GM21619 (cell line): Measurements from ENCODE around the gene NFKB2.

Experiments used
- ATAC-seq: cut with Tn5 transposase; IDR thresholded peaks from one replicate; pipeline ENCODE4 v1.9.1; 2021; ENCODE audit not compliant: unreplicated experiment

NFKB2 gene

DNA sequence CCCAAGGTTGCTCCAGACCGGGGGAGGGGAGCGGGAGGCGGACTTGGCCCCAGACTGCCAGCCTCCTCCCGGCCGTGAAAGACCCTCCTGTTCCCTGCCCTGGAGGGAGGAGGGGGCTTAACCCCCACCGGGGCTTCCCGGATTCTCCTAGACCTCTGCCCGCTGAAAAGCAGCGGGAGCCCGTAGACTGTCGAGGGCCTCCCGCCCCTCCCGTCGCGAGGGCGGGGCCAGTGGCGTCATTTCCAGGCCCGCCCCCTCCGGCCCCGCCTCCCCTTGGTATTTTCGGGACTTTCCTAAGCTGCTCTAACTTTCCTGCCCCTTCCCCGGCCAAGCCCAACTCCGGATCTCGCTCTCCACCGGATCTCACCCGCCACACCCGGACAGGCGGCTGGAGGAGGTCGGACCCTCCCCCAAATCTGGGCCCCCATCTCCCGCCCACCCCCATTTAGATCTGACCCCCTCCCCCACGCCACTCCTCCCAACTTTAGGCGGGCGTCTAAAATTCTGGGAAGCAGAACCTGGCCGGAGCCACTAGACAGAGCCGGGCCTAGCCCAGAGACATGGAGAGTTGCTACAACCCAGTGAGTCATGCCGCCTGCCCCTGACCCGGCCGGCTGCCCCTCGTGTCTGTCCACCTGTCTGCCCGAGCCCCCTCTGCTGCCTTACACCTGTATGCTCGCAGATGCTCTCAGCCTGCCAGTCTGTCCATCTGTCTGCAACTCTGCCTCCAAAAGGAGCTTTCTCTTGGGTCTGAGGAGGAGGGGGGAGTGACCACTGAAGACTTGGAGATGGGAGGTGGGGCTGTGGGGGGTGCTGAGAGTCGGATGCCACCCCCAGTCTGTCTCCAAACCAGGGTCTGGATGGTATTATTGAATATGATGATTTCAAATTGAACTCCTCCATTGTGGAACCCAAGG, at the start of gene NFKB2:
Gene NFKB2 (plus strand): TSS at position 306 of the 917 bp plus-strand sequence. CDS start 255 bp downstream, at position 561.
- ATAC-seq, result peak; percentile 24

DNA sequence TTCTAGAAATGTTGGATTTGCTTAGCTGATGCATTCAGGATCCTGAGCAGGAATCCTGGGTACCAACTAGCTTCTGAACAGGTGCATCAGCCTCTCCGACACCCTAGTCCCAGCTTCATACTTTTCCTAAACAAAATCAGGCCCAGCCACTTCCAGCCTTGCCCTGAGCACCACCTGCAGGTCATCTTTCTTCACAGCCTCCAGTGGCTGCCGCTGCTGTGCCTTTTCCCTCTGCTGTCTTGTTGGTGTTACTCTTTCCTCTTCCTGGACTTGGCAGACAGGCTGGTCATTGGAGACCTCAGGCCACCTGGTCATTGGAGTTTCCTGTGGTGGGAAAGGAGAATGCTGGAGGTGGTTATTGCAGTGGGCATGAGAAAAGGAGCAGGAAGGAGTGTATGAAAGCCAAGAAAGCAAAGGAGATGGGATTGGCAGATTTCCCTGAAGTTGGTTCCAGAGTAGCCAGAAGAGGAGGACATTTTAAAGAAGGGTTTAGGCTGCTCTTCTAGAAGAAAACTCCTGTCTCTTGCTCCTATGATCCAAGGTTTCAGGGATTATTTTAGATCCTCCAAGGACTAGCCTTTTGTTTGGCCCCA, 48.2 kb upstream of the NFKB2 start:
- ATAC-seq, result no peak

GRCh38 chr10:102352066-102352715, 43.3 kb upstream of the NFKB2 start:
- ATAC-seq, result no peak

DNA sequence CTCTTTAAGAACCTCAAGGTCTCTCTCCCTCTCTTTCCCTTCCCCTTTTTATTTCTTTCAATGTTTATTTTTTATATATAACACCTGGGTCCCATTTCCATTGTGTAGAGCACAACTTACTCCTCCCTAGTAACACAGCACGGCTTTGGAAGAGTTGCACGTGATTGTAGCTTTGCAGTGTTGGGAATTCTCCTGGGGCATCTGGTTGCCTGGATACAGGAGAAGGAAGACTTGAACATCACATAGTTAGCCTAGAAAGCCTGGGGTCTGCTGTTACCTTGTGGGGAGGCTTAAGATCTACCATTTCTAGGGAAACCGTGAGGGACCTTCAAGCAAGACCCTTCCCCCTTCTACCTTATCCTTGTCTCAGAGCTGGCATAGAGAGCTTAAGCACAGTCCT, 41.1 kb upstream of the NFKB2 start:
- no peak for ATAC-seq

DNA sequence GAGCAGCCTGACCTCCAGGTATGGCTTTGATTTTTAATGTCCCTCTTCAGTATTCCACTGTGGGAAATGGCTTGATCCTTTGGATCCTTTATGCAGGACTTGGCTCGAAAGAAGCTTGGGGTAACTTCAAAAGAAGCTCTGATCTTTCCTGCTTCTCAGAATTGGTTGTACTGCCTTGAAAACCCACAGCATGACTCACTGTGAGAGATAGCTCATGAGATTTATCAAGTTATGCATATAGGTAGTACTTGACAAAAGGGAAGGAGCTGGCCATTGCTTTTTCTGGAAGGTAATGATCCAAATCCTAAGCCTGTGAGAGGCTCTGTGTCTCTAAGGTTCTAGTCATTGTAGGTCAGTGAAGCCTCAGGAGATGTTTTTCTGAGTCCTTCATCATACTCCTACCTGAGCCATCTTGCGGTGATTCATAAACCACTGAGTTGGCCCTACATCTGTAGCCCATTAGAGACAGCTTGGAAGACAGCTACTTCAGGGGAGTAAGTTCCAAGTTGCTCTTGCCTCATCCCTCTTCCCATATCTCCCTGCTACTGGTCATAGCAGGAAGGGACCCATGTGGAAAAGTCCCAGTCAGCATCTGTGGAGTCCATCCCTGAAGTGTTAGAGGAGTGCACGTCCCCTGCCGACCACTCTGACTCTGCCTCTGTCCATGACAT, 36.7 kb upstream of the NFKB2 start:
- ATAC-seq, result no peak

GRCh38 chr10:102367441-102367840, 28.1 kb upstream of the NFKB2 start:
- ATAC-seq, result no peak

DNA sequence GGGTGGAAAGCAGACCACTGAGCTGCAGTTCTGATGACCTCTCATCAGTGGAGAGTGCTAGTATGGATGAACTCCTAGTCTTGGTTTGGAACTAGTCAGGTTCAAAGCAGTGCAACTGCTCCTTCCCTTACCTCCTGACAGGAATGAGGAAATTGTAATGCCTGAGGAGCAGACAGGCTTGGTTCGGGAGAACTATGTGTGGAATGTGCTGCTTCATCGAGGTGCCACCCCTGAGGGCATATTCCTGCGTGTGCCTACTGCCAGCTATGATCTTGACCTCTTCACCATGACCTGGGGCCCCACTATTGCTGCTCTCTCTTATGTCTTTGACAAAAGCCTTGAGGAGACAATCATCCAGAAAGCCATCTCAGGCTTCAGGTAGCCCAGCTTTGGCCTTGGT, 27.4 kb upstream of the NFKB2 start:
- no peak for ATAC-seq

- ATAC-seq, result no peak
Measured at GRCh38 chr10:102371295-102371694, 24.2 kb upstream of the NFKB2 start.

GRCh38 chr10:102375250-102375649, 20.3 kb upstream of the NFKB2 start:
- ATAC-seq, result no peak

DNA sequence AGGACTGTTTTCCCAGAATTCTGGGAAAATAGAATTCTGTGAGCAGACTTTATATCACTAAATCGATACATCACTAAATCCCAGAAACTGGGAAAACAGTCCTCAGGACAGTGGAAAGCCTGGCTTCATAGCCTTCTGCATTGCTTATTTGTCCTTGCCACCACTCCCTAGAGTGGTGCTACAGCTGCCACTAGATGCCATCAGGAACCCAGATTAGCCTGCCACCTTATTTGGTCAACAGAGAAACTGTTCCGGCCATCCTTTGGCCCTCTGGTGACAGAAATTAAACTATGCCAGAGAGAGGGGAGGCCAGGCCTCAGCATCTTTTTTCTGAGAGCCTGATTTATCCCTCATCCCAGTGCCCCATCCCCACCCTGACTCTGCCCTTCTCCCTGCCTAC, 19.6 kb upstream of the NFKB2 start:
- no peak for ATAC-seq

GRCh38 chr10:102376901-102377300, 18.6 kb upstream of the NFKB2 start:
- no peak for ATAC-seq

DNA sequence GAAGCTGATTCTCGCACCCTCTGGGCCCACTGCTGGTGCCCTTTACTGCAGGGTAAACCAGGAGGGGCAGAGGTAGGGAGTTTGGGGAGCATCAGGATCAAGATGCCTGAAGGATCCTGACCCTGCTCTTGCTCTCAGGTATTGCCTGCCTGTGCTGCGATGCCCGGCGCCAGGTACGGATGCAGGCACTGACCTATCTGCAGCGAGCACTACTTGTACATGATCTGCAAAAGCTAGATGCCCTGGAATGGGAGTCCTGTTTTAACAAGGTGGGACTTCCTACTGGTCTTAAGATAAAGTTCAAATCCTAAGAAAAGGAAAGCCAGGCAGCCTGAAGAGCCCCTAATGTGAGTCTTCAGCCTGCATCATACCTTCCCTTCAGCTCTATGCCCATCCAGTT, 16.1 kb upstream of the NFKB2 start:
- ATAC-seq, result no peak

DNA sequence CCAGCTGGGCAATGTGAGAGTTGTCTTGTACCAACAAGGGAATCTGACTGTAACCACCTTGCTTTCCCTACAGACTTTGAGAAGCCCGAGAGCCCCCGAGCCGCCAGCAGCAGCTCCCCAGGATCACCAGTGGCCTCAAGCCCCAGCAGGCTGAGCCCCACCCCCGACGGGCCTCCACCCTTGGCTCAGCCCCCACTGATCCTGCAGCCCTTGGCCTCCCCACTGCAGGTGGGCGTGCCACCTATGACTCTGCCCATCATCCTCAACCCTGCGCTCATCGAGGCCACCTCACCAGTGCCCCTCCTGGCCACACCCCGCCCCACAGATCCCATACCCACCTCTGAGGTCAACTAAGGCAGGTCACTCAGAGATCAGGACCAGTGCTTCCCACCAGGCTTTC, 13.5 kb upstream of the NFKB2 start:
- no peak for ATAC-seq

DNA sequence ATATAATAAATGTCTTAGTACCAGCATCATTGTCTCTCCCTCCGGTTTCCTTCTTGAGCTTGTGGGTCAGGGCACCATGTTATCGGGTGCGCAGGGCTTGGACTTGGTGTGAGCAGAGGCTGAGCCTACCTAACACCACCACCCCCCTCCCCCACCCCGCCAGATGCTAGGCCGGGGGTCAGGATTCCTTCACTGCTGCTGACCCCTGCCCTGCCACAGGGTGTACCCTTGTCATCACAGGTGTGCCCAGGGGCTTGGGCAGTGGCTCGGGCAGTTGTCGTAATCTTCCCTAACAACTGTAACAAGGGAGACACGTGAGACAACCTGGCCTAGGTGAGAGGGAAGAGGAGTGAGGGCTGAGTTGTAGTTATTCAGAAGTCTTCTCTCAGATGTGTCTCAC, 12.6 kb upstream of the NFKB2 start:
- no peak for ATAC-seq

DNA sequence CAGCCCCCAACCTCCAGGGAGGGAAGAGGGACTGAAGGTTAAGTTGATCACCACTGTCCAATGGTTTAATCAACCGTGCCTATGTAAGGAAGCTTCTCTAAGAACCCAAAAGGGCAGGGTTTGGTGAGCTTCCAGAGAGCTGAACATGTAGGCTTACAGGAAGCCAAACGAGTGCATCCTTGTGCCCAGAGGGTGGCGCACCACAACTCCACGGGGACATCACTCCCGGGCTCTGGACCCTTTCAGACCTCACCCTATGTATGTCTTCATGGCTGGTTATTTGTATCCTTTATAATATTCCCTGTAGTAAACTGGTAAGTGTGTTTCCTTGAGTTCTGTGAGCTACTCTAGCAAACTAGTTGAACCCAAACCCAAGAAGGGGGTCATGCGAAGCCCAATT, 11.5 kb upstream of the NFKB2 start:
- ATAC-seq, result no peak

GRCh38 chr10:102384606-102385429, 10.7 kb upstream of the NFKB2 start:
- no peak for ATAC-seq

DNA sequence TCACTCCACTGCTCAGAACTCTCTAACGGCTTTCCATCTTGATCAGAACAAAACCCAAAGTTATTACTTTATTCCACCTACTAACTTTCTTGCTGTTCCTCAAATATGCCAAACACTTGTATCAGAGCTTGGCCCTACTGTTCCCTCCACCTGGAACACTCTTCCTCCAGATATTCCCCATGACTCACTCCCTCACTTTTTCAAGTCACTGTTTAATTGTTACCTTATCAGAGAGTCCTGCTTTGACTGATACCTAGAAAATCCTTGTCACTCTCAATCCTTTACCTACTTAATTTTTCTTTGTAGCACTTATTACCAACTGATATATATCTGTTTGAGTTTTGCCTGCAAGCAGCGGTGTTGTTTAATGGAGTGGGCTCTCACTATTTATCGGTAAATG, 5.6 kb upstream of the NFKB2 start:
- ATAC-seq, result no peak

DNA sequence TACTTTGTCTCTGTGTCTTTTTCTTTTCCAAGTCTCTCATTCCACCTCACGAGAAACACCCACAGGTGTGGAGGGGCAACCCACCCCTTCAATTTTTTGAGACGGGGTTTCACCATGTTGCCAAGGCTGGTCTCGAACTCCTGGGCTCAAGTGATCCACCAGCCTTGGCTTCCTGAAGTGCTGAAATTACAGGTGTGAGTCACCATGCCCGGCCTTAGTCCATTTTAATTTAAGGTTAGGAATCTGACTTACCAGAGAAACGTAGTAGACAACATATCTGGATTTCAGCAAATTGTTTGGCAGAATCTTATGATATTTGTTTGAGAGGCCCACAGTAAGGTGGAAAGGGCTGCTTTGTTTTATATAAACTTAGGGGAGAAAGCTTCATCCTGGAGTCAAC, 3.2 kb upstream of the NFKB2 start:
- no peak for ATAC-seq

DNA sequence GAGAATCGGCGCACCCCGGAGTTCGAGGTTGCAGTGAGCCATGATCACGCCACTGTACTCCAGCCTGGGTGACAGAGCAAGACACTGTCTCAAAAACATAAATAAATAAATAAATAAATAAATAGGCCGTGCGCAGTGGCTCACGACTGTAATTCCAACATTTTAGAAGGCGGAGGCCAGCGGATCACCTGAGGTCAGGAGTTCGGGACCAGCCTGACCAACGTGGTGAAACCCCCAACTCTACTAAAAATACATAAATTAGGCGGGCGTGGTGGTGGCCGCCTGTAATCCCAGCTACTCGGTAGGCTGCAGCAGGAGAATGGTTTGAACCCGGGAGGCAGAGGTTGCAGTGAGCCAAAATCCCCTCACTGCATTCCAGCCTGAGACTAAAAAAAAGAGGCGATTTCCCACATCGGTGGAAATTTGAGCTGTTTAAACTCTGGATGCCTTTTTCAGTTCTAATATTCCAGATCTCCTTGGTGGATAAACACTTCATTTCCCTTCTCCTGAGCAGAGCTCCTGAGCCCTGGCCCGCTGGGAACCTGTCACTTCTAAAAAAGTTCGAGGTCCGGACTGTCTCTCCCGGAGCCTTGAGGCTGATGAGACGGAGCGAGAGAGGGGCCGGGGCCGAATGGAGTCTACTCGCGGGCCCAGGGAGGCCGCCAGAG, 2.0 kb upstream of the NFKB2 start:
- ATAC-seq, result no peak
